T-helper 1 cell treated with Interleukin-12 subunit alpha and Interleukin-12 subunit beta and Interleukin-4 antibody, amounts not matched to agents 30 μg/mL and 1 μg/mL, for 36 hours (primary cell): ENCODE measurements around the gene NXPE3.

Source experiments
- H3K27ac Mint-ChIP-seq: one replicate; pipeline ENCODE4 v1.8.0; 2021; ENCODE audit warnings: mild to moderate bottlenecking, mixed read lengths
- H3K27me3 Mint-ChIP-seq: one replicate; pipeline ENCODE4 v1.8.0; 2021; ENCODE audit warnings: low read depth, mixed read lengths
- H3K36me3 Mint-ChIP-seq: one replicate; pipeline ENCODE4 v1.8.0; 2021; ENCODE audit warnings: low read depth, mixed read lengths
- H3K4me1 Mint-ChIP-seq: one replicate; pipeline ENCODE4 v1.8.0; 2021; ENCODE audit warnings: low read depth, mixed read lengths
- H3K4me3 Mint-ChIP-seq: one replicate; pipeline ENCODE4 v1.8.0; 2021; ENCODE audit warnings: mild to moderate bottlenecking, moderate library complexity, mixed read lengths
- H3K9me3 Mint-ChIP-seq: one replicate; pipeline ENCODE4 v1.8.0; 2021; ENCODE audit warnings: mixed read lengths

NXPE3 gene

DNA sequence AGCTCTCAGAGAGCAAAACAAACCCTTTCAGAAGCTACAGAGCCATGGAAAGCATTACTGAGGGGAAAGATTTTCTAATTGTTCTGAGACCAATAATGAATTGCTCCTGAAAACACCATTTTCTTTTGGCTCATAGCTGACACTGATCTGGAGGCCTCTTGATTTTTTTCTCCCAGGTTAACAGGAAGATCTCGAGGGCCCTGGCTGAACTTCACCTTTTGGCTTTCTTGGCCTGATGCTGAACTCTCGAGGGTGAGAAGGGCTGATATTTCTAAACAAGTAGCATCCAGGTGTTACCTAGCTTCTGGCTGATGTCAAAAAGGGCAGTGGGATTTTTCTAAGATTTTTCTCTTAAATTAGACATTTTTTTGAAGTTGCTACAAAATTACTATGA, 50.4 kb downstream of the NXPE3 start:
- H3K4me1 Mint-ChIP-seq = peaks cover 69% of the 10 kb centered on the region
- H3K9me3 Mint-ChIP-seq = no peaks in the 10 kb centered on the region
- H3K27me3 Mint-ChIP-seq = no peaks in the 10 kb centered on the region
- peaks cover 33% of the 10 kb centered on the region for H3K36me3 Mint-ChIP-seq
- peak overlapping the region; percentile 95 for H3K27ac Mint-ChIP-seq
- H3K4me3 Mint-ChIP-seq = peak overlapping the region; percentile 91

DNA sequence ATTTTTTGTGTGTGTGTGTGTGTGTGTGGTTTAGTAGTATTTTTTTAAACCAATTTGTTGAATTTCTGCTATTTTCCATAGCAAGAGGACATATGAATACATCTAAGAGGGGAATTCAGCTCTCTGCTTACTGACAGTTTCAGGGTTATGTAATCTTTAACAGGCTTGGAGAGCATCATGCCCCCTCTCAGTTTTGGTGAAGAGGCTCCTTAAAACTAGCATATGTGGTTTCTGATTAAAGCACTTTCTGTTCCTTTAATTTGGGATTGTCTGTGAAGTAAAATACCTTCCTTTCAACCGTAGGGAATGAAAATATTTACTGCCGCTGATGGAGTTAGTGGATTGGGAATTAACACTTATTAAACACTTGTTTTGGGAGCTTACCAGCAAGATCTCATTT, 50.9 kb downstream of the NXPE3 start:
- Mint-ChIP-seq H3K4me3 (peak overlapping the region; percentile 91), H3K27ac (peak overlapping the region; percentile 95), H3K9me3 (no peaks in the 10 kb centered on the region), H3K4me1 (peaks cover 72% of the 10 kb centered on the region), H3K36me3 (peaks cover 34% of the 10 kb centered on the region), H3K27me3 (no peaks in the 10 kb centered on the region)

DNA sequence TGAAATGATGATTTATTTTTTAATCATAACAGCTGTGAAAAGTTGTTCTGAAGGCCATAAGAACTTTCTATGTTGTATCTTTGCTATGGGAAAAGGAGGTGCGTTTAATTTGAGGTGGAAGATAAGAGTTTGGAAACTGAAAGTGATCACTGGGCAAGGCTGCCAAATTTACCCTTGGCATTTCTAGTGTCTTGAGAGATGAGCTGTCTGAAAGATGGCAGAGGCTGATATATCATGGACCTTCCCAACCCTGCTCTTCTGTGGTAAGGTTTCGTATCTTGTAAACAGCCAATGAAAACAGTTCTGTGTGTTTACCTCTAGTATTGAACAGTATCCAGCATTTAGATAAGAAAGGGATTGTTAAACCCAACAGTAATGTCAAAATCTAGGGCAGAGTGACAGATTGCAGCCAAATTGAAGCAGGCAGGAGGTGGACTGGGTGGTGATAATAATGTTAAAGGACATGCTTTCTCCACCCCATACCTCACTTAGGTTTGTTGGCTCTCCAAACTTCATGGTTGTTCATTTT, 54.5 kb downstream of the NXPE3 start:
- Mint-ChIP-seq H3K9me3 (no peaks in the 10 kb centered on the region), H3K27ac (peak overlapping the region; percentile 21), H3K4me1 (peaks cover 73% of the 10 kb centered on the region), H3K4me3 (peak overlapping the region; percentile 8), H3K27me3 (no peaks in the 10 kb centered on the region), H3K36me3 (peaks cover 44% of the 10 kb centered on the region)

DNA sequence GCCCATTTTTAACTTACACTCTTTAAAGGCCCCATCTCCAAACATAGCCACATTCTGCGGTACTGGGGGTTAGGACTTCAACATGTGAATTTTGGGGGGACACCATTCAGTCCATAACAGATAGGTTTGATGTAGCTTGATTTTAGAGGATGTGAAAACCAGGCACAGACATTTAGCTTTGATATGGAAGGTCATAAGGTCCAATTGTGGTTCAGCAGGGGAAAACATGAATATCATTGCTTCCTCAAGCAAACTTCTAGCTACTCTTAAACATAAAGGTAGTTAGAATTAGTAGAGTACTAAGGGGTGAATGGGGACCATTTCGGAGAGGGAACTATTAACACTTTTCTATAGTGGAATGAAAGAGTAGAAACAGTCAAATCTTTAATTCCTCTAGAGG, 56.7 kb downstream of the NXPE3 start:
- H3K27me3 Mint-ChIP-seq = no peaks in the 10 kb centered on the region
- peaks cover 64% of the 10 kb centered on the region for H3K4me1 Mint-ChIP-seq
- no peaks in the 10 kb centered on the region for H3K9me3 Mint-ChIP-seq
- peaks cover 53% of the 10 kb centered on the region for H3K36me3 Mint-ChIP-seq
- H3K4me3 Mint-ChIP-seq = no peak overlapping the region
- H3K27ac Mint-ChIP-seq = no peak overlapping the region

DNA sequence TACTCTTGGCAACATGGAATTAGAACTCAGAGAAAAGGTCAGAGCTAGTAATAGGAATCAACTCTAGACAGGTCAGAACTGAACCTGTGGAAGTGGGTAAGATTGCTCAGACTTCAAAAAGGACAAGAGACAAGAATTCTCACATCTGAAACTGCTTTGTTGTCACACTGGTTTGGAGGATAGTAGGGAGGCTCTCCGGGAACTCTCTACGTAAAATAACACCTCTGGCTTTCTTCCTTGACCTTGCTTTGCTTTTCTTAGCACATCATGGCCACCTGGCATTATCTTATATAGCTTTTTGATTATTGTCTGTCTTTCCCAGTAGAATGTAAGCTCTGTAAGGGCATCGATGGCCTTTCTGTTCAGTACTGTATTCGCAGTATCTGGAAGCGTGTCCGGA, 57.1 kb downstream of the NXPE3 start:
- H3K27ac Mint-ChIP-seq = no peak overlapping the region
- H3K36me3 Mint-ChIP-seq = peaks cover 55% of the 10 kb centered on the region
- no peaks in the 10 kb centered on the region for H3K27me3 Mint-ChIP-seq
- H3K4me3 Mint-ChIP-seq = no peak overlapping the region
- no peaks in the 10 kb centered on the region for H3K9me3 Mint-ChIP-seq
- peaks cover 67% of the 10 kb centered on the region for H3K4me1 Mint-ChIP-seq

DNA sequence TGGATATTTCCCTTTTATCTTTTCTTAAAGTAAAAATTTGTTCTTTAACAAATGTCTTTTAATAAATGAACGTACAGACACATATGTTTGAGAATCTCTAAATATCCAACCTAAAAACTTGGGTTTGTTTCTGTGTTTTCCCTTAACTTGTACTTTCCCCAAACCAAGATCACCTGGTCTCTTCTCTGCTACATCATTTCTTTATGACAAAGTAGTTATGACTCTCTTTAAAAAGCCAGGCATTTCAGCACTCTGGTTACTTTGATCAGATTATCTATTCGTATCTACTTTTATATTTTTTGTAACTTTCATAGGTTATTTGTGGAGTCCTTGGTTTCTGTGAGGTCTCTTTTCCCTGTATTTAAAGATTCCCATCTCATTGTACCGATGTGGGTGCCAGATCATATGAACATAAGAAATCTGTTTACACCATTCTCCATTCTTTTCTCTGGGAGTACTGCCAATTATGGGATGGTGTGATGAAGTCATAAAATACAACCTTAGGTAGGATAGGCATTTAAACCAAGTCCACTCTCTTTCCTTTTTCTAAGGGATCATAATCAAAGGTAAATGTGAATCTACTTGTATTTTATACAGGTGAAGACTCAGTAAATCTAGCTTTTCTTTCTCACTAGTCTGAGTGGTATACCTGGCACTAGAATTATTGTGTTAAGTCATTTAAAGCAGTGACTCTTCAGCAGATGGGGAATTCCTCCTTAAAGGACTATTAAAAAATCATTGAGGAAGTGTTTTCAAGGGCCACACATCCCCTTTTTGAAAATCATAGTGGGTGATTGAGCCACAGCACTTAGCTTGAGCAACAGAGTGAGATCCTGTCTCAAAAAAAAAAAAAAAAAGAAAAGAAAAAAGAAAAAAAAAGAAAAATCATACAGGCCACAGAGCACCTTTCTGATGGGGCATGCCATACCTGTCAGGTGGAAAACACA, 57.9 kb downstream of the NXPE3 start:
- Mint-ChIP-seq H3K9me3 (peaks cover 3% of the 10 kb centered on the region), H3K27me3 (no peaks in the 10 kb centered on the region), H3K4me3 (no peak overlapping the region), H3K4me1 (peaks cover 64% of the 10 kb centered on the region), H3K36me3 (peaks cover 51% of the 10 kb centered on the region), H3K27ac (no peak overlapping the region)

DNA sequence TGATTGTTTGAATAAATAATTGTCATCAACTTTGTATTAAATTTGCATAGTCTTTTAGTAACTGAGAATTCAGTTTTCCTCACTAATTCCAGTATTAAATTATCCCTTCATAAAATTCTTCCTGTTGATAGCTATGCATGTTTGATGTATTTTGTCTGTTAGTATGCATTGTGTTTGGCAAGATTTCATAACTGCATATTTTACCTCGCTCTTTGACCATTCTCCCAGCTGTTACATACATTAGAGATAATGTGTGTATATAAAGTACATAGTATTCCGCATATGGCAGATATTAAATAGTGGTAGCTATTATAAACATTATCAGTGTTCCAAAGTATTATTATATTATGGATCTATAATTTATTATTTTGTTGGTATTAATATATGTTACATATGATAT, 59.7 kb downstream of the NXPE3 start:
- peaks cover 55% of the 10 kb centered on the region for H3K4me1 Mint-ChIP-seq
- no peaks in the 10 kb centered on the region for H3K27me3 Mint-ChIP-seq
- H3K27ac Mint-ChIP-seq = no peak overlapping the region

DNA sequence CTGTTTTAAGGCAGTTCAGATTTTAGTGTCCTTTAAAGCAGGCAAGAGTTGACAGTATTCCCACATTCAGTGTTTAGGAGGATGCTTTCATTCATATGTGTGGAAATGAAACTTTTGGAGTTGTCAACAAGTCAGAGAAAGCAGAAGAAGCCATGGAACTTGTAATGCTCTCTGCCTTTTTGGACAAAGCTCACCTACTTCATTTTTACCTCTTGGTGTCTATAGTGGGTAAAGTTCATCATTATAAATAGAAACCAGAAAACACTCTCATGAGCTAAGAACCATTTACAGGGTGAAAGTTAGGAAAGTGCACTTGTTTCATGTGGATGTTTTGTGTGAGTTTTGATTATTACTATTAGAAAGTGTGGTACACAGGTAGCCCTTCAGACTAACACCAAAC, 61.1 kb downstream of the NXPE3 start:
- Mint-ChIP-seq H3K4me1 (peaks cover 41% of the 10 kb centered on the region), H3K27me3 (no peaks in the 10 kb centered on the region), H3K9me3 (peaks cover 9% of the 10 kb centered on the region), H3K36me3 (peaks cover 43% of the 10 kb centered on the region), H3K27ac (no peak overlapping the region), H3K4me3 (no peak overlapping the region)

More for the DNA sequence above, 59.7 kb downstream of the NXPE3 start:
- Mint-ChIP-seq H3K4me3 (no peak overlapping the region), H3K36me3 (peaks cover 48% of the 10 kb centered on the region), H3K9me3 (peaks cover 9% of the 10 kb centered on the region)

DNA sequence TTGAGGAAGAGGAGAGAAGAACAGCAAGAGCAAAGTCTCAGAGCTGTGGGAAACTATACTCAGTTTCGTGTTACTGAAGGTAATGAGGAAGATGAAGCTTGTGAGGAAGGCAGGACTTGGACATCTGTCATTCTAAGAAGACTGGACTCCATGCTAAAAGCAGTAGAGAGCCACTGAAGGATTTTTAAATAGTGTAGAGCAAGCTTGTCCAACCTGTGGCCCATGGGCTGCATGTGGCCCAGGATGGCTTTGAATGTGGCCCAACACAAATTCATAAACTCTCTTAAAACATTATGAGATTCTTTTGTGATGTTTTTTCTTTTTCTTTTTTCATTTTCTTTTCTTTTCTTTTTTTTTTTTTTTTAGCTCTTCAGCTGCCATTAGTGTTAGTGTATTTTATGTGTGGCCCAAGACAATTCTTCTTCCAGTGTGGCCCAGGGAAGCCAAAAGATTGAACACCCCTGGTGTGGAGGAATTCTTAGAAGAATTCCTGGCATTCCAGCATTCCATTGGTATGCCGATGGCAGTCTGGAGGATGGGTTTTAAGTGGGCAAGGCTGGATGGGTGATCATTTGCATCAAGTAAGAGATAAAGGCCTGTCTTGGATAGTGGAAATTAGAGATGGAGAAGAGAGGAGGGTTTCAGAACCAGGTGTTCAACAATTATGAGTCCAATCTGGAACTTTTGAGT, 63.4 kb downstream of the NXPE3 start:
- no peaks in the 10 kb centered on the region for H3K27me3 Mint-ChIP-seq
- peaks cover 28% of the 10 kb centered on the region for H3K4me1 Mint-ChIP-seq
- H3K27ac Mint-ChIP-seq = no peak overlapping the region
- H3K36me3 Mint-ChIP-seq = peaks cover 45% of the 10 kb centered on the region
- H3K9me3 Mint-ChIP-seq = peaks cover 19% of the 10 kb centered on the region
- no peak overlapping the region for H3K4me3 Mint-ChIP-seq

DNA sequence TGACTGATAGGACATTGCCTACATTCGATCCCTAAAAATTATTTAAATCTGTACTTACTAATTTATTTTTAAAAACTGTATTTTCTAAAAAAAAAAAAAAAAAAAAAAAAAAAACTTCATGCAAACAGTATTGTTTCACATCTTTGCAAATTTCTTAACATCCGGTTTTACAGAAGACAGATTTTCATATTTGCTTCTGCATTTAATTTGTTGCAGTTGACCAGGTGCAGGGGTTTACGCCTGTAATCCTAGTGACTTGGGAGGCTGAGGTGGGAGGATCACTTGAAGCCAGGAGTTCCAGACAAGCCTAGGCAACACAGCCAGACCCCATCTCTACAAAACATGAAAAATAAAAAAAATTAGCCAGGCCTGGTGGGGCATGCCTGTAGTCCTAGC, 63.9 kb downstream of the NXPE3 start:
- no peak overlapping the region for H3K27ac Mint-ChIP-seq
- peaks cover 29% of the 10 kb centered on the region for H3K4me1 Mint-ChIP-seq
- H3K9me3 Mint-ChIP-seq = peaks cover 19% of the 10 kb centered on the region
- peaks cover 43% of the 10 kb centered on the region for H3K36me3 Mint-ChIP-seq
- no peaks in the 10 kb centered on the region for H3K27me3 Mint-ChIP-seq
- no peak overlapping the region for H3K4me3 Mint-ChIP-seq

DNA sequence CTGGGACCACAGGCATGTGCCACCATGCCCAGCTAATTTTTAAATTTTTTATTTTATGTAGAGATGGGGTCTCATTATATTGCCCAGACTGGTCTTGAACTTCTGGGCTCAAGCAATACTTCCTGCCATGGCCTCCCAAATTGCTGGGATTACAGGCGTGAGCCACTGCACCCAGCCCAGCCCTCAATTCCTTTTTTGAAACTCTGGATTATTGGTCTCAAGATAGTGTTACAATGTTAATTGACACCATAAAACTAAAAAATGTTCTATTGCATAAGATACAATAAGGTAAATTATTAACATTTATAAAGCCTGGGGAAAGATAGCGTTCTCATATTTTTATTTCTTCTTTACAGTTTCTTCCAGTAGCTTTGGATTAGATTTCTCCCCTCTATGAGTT, 66.4 kb downstream of the NXPE3 start:
- Mint-ChIP-seq H3K4me3 (no peak overlapping the region), H3K36me3 (peaks cover 41% of the 10 kb centered on the region), H3K27ac (no peak overlapping the region), H3K27me3 (no peaks in the 10 kb centered on the region), H3K4me1 (peaks cover 29% of the 10 kb centered on the region), H3K9me3 (peaks cover 19% of the 10 kb centered on the region)

DNA sequence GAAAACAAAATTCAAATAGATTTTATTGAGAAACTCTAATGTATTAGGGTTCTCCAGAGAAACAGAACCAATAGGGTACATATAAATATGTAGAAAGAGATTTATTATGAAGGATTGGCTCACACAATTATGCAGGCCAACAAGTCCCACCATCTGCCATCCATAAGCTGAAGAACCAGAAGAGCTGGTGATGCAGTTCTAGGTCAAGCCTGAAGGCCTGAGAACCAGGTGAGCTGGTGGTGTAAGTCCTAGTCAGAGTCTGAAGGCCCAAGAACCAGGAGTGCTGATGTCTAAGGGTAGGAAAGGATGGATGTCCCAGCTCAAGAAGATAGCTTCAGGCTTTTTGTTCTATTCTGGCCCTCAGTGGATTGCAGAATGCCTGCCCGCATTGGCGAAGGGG, 67.7 kb downstream of the NXPE3 start:
- Mint-ChIP-seq H3K4me3 (no peak overlapping the region), H3K27ac (no peak overlapping the region), H3K27me3 (no peaks in the 10 kb centered on the region), H3K4me1 (peaks cover 28% of the 10 kb centered on the region), H3K36me3 (peaks cover 50% of the 10 kb centered on the region), H3K9me3 (peaks cover 19% of the 10 kb centered on the region)

DNA sequence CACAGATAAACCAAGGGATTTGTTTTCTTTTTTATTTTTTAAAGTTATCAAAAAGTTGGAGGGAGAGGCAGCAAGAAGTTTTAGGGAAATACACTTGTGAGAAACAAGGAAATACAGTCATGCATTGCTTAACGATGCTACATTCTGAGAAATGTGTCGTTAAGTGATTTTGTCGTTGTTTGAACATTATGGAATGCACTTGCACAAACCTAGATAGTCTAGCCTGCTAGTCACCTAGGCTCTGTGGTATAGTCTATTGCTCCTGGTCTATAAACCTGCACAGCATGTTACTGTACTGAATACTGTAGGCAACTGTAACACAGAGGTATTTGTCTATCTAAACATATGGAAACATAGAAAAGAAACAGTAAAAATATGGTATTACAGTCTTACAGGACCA, 68.3 kb downstream of the NXPE3 start:
- peaks cover 51% of the 10 kb centered on the region for H3K36me3 Mint-ChIP-seq
- no peak overlapping the region for H3K4me3 Mint-ChIP-seq
- peaks cover 13% of the 10 kb centered on the region for H3K9me3 Mint-ChIP-seq
- H3K27ac Mint-ChIP-seq = no peak overlapping the region
- H3K27me3 Mint-ChIP-seq = no peaks in the 10 kb centered on the region
- peaks cover 35% of the 10 kb centered on the region for H3K4me1 Mint-ChIP-seq

DNA sequence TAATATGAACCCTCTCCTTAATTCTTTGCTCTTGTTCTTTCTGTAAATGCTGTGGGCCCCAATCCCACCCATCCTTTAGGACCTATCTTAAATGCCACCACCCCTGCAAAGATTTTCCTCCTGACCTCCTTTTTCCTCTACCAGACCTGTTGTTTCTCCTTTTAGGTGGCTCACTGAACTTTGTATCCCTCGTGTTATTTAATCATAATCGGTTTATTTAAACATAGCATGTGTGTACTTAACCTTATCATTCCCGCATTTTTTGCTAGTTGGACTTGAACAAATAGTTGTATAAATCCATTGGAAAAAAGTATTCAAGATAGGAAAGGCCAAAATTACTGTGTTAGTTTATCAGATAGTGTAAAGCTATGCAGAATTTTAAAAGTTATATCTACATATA, 69.3 kb downstream of the NXPE3 start:
- Mint-ChIP-seq H3K9me3 (peaks cover 11% of the 10 kb centered on the region), H3K27me3 (no peaks in the 10 kb centered on the region), H3K36me3 (peaks cover 53% of the 10 kb centered on the region), H3K27ac (peak overlapping the region; percentile 18), H3K4me1 (peaks cover 39% of the 10 kb centered on the region), H3K4me3 (peak overlapping the region; percentile 74)
